Stimulated activated CD8-positive, alpha-beta memory T cell treated with anti-CD3 and anti-CD28 coated beads, Interleukin-7, amount 100 ng/mL, for 24 hours (primary cell): ENCODE measurements around the gene NCOA3.

Experiments
- DNase-seq: peaks from one replicate; pipeline ENCODE4 v3.0.0-alpha.2; 2020; ENCODE audit warnings: low read depth

NCOA3 gene

GRCh38 chr20:47600967-47601547, 99.4 kb downstream of the NCOA3 start:
- no peak for DNase-seq

- no peak for DNase-seq
Measured at GRCh38 chr20:47603260-47603659, 101.6 kb downstream of the NCOA3 start.

GRCh38 chr20:47605673-47606413, 104.2 kb downstream of the NCOA3 start:
- DNase-seq = no peak

GRCh38 chr20:47606414-47606982, 104.8 kb downstream of the NCOA3 start:
- DNase-seq = no peak

- no peak for DNase-seq
Measured at GRCh38 chr20:47606983-47607613, 105.4 kb downstream of the NCOA3 start.

- DNase-seq = no peak
Measured at GRCh38 chr20:47609001-47609400, 107.3 kb downstream of the NCOA3 start.

- peak; percentile 60 for DNase-seq
Measured at GRCh38 chr20:47610247-47610944, 108.7 kb downstream of the NCOA3 start.

GRCh38 chr20:47610945-47611250, 109.2 kb downstream of the NCOA3 start:
- DNase-seq = no peak

GRCh38 chr20:47611785-47612184, 110.1 kb downstream of the NCOA3 start:
- no peak for DNase-seq

- no peak for DNase-seq
Measured at GRCh38 chr20:47612670-47613069, 111.0 kb downstream of the NCOA3 start.

GRCh38 chr20:47614703-47615309, 113.1 kb downstream of the NCOA3 start:
- no peak for DNase-seq

- DNase-seq = no peak
Measured at GRCh38 chr20:47618479-47618878, 116.8 kb downstream of the NCOA3 start.

- no peak for DNase-seq
Measured at GRCh38 chr20:47620808-47621805, 119.4 kb downstream of the NCOA3 start.

GRCh38 chr20:47622118-47622665, 120.5 kb downstream of the NCOA3 start:
- no peak for DNase-seq

- DNase-seq = no peak
Measured at GRCh38 chr20:47623206-47623605, 121.5 kb downstream of the NCOA3 start.

- DNase-seq = no peak
Measured at GRCh38 chr20:47627540-47627939, 125.9 kb downstream of the NCOA3 start.

- DNase-seq = no peak
Measured at GRCh38 chr20:47629907-47630306, 128.2 kb downstream of the NCOA3 start.

GRCh38 chr20:47631078-47631477, 129.4 kb downstream of the NCOA3 start:
- DNase-seq = no peak

- DNase-seq = no peak
Measured at GRCh38 chr20:47635256-47635655, 133.6 kb downstream of the NCOA3 start.

GRCh38 chr20:47638851-47639250, 137.2 kb downstream of the NCOA3 start:
- no peak for DNase-seq

- no peak for DNase-seq
Measured at GRCh38 chr20:47642118-47642517, 140.4 kb downstream of the NCOA3 start.
